GM12873 (cell line): ENCODE results near the gene COL4A2.

ENCODE experiments used
- TF ChIP-seq, protein P1 (sequence below): IDR thresholded peaks from 2 replicates; pipeline ENCODE4 v1.5.1; 2012; ENCODE audit warnings: low read depth, mild to moderate bottlenecking, moderate library complexity, low read length, control low read depth; ENCODE audit not compliant: insufficient read depth; ENCODE audit errors: missing control alignments

Gene COL4A2

DNA sequence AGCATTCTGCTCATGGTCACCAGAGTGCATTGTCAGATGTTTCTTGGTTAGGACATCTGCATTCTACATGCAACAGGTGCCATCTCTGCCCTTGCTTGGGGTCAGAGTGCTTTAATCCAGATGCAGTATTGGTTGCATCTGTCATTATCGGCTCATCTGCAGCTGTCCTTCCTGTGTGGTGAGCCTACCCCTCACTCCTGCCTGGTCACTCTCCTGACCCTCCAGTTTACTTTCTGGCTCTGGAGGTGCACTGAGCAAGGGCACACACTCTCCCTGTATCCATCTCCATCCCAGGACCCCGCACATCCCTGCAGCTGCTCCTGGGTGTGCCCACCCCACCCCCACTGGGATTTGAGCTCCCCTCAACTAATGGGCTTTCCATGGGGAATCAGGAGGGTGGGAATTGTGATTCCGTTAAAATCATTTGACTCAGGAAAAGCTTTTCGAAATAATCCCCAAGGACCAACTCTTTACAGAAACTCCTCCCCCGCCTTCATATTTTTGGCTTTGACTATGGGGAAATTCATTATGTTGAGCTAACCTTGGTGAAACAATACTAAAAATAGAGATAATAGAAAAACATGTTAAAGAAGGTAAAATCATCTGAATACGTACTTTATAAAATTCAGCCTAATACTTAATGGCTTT, 70.2 kb downstream of the COL4A2 start:
- TF ChIP-seq, protein P1, sequence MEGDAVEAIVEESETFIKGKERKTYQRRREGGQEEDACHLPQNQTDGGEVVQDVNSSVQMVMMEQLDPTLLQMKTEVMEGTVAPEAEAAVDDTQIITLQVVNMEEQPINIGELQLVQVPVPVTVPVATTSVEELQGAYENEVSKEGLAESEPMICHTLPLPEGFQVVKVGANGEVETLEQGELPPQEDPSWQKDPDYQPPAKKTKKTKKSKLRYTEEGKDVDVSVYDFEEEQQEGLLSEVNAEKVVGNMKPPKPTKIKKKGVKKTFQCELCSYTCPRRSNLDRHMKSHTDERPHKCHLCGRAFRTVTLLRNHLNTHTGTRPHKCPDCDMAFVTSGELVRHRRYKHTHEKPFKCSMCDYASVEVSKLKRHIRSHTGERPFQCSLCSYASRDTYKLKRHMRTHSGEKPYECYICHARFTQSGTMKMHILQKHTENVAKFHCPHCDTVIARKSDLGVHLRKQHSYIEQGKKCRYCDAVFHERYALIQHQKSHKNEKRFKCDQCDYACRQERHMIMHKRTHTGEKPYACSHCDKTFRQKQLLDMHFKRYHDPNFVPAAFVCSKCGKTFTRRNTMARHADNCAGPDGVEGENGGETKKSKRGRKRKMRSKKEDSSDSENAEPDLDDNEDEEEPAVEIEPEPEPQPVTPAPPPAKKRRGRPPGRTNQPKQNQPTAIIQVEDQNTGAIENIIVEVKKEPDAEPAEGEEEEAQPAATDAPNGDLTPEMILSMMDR, result no peak

DNA sequence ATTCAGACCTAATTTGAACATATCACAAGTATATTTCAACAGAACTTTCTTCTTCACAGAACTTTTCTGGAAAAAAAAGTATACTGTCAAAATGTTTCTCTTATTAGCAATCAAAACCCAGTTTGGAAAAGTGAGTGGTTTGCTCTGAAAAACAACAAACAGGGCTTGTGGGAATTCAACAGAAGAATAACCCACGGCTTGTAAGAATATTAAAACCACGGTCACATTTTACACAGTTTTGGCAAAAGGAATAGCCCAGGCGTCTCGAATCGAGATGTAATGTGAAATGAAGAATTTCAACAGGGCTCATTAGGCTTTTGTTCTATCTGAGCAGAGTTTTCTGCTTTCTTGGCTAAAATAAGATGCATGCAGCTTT, 70.7 kb downstream of the COL4A2 start:
- TF ChIP-seq, protein P1, result no peak

DNA sequence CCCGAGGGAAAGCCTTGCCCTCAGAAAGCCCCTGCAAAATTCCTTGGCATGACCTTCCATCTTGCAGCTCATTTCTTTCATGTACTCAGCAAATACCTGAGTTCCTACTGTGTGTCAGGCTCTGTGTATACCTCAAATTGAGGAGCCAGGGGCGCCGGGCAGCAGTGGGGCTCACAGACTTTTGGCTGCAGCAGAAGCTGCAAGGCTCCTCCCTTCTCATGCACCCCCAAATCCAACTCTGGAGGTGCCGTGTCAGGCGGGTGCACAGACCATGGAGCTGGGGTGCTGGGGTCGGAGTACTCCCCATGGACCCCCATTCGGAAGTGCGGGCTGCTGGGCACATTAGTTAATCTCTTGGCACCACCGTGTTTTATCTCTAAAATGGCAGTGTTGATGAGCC, 72.3 kb downstream of the COL4A2 start:
- TF ChIP-seq, protein P1, result no peak

DNA sequence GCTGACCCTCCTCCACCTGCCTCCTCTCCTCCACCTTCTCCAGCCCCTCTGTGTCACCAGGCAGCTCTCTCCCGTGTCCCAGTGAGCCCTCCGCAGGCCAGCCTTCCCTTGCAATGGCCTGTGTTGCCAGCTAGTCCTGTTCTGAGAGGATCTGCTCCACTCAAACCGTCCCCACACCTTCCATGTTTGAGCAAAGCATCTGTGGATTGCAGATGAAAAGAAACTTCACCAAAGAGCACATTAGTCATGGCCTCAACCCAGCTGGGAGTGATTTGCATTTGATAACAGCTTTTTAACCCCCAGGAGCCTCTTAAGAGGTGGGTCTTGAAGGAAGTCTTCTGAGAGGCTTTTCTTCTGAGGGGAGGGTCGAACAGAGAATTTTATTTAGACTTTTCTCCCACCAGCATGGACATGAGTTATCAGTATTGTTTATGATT, 72.8 kb downstream of the COL4A2 start:
- TF ChIP-seq, protein P1, result no peak

DNA sequence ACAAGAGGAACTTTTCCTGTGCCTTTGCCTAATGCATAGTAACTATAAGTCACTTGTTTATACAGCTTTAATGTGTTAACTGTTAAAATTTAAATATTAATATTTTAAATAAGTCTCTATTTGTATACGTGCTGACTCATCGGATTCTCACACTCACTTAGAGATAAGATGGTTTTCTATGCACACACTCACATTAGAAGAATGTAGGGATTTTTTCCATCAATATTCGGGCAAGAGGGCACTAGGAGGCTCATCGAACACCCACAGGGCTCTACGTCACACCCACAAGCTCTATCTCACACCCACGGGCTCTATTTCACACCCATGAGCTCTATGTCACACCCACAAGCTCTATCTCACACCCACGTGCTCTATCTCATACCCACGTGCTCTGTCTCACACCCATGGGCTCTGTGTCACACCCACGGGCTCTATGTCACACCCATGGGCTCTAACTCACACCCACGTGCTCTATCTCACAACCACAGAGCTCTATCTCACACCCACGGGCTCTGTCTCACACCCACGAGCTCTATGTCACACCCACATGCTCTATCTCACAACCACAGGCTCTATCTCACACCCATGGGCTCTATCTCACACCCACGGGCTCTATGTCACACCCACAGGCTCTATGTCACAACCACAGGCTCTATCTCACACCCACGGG, 73.4 kb downstream of the COL4A2 start:
- TF ChIP-seq, protein P1, result no peak

DNA sequence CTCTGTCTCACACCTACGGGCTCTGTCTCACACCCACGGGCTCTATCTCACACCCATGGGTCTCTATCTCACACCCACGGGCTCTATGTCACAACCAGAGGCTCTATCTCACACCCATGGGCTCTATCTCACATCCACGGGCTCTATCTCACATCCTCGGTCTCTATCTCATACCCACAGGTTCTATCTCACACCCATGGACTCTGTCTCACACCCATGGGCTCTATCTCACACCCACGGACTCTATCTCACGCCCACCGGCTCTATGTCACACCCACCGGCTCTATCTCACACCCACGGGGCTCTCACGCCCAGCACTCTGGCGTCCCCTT, 73.9 kb downstream of the COL4A2 start:
- TF ChIP-seq, protein P1, result no peak

DNA sequence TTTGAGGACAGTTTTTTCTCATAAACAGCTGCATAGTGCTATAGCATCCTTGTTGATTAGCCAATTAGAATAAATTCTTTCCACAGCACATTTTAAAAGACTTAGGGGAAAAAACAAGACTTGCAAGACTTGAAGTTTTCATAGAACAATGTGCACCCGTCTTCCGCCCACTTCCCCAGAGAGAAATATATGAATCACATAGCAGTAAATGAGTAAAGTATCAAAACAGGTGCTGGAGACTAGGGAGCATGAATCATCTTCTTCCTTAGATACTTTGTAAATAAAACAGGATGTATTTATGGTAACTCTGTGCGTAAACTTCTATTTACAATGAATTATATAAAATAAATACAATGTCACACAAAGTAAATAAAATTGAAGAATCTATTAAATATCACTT, 75.1 kb downstream of the COL4A2 start:
- TF ChIP-seq, protein P1, result no peak
